Mucosa of stomach (tissue), 1 donor: ENCODE data around the gene GRID2.

ENCODE experiments used
- H3K27me3 ChIP-seq: one replicate; pipeline ENCODE4 v1.7.0; 2013; ENCODE audit warnings: mild to moderate bottlenecking, low read length; ENCODE audit not compliant: control insufficient read depth, insufficient read depth
- H3K36me3 ChIP-seq: one replicate; pipeline ENCODE4 v1.7.0; 2013; ENCODE audit warnings: low read length; ENCODE audit not compliant: control insufficient read depth, insufficient read depth
- H3K4me1 ChIP-seq: one replicate; pipeline ENCODE4 v1.7.0; 2013; ENCODE audit warnings: mild to moderate bottlenecking, low read length; ENCODE audit not compliant: control insufficient read depth, insufficient read depth
- H3K4me3 ChIP-seq: one replicate; pipeline ENCODE4 v1.7.0; 2013; ENCODE audit warnings: low read length
- H3K9ac ChIP-seq: one replicate; pipeline ENCODE4 v1.7.0; 2013; ENCODE audit warnings: mild to moderate bottlenecking, low read length, moderate library complexity
- H3K9me3 ChIP-seq: one replicate; pipeline ENCODE4 v1.7.0; 2013; ENCODE audit warnings: mild to moderate bottlenecking, low read length, moderate library complexity; ENCODE audit not compliant: control insufficient read depth
- donor health status: Pancreatic carcinoma.

The GRID2 gene

GRCh38 chr4:93747220-93747619, 1443.5 kb downstream of the GRID2 start:
- Histone ChIP-seq H3K27me3 (no peaks in the 10 kb centered on the region), H3K36me3 (no peaks in the 10 kb centered on the region), H3K9ac (no peak overlapping the region), H3K4me1 (peaks cover 4% of the 10 kb centered on the region), H3K4me3 (no peak overlapping the region), H3K9me3 (no peaks in the 10 kb centered on the region)

GRCh38 chr4:93748373-93749291, 1444.9 kb downstream of the GRID2 start:
- H3K9me3 ChIP-seq, result no peaks in the 10 kb centered on the region
- no peak overlapping the region for H3K4me3 ChIP-seq
- H3K27me3 ChIP-seq, result no peaks in the 10 kb centered on the region
- H3K36me3 ChIP-seq, result no peaks in the 10 kb centered on the region
- peaks cover 4% of the 10 kb centered on the region for H3K4me1 ChIP-seq
- H3K9ac ChIP-seq, result no peak overlapping the region

GRCh38 chr4:93749292-93749761, 1445.6 kb downstream of the GRID2 start:
- Histone ChIP-seq H3K36me3 (no peaks in the 10 kb centered on the region), H3K4me3 (no peak overlapping the region), H3K27me3 (no peaks in the 10 kb centered on the region), H3K4me1 (peaks cover 4% of the 10 kb centered on the region), H3K9ac (no peak overlapping the region), H3K9me3 (no peaks in the 10 kb centered on the region)

- Histone ChIP-seq H3K4me3 (no peak overlapping the region), H3K9ac (no peak overlapping the region), H3K36me3 (no peaks in the 10 kb centered on the region), H3K9me3 (no peaks in the 10 kb centered on the region), H3K27me3 (no peaks in the 10 kb centered on the region), H3K4me1 (peaks cover 4% of the 10 kb centered on the region)
Measured at GRCh38 chr4:93751411-93751810, 1447.6 kb downstream of the GRID2 start.

GRCh38 chr4:93756101-93756500, 1452.3 kb downstream of the GRID2 start:
- Histone ChIP-seq H3K4me3 (no peak overlapping the region), H3K9me3 (no peaks in the 10 kb centered on the region), H3K36me3 (no peaks in the 10 kb centered on the region), H3K9ac (no peak overlapping the region), H3K27me3 (no peaks in the 10 kb centered on the region), H3K4me1 (peaks cover 18% of the 10 kb centered on the region)

- Histone ChIP-seq H3K36me3 (no peaks in the 10 kb centered on the region), H3K4me1 (peaks cover 18% of the 10 kb centered on the region), H3K9ac (no peak overlapping the region), H3K27me3 (no peaks in the 10 kb centered on the region), H3K9me3 (no peaks in the 10 kb centered on the region), H3K4me3 (no peak overlapping the region)
Measured at GRCh38 chr4:93759506-93759905, 1455.7 kb downstream of the GRID2 start.

- Histone ChIP-seq H3K4me3 (no peak overlapping the region), H3K4me1 (peaks cover 18% of the 10 kb centered on the region), H3K36me3 (no peaks in the 10 kb centered on the region), H3K27me3 (no peaks in the 10 kb centered on the region), H3K9me3 (no peaks in the 10 kb centered on the region), H3K9ac (no peak overlapping the region)
Measured at GRCh38 chr4:93760284-93760683, 1456.5 kb downstream of the GRID2 start.

GRCh38 chr4:93761286-93761685, 1457.5 kb downstream of the GRID2 start:
- no peaks in the 10 kb centered on the region for H3K9me3 ChIP-seq
- H3K4me1 ChIP-seq, result peaks cover 18% of the 10 kb centered on the region
- no peaks in the 10 kb centered on the region for H3K36me3 ChIP-seq
- no peak overlapping the region for H3K4me3 ChIP-seq
- no peak overlapping the region for H3K9ac ChIP-seq
- H3K27me3 ChIP-seq, result no peaks in the 10 kb centered on the region

- peaks cover 8% of the 10 kb centered on the region for H3K4me1 ChIP-seq
- no peak overlapping the region for H3K4me3 ChIP-seq
- H3K27me3 ChIP-seq, result no peaks in the 10 kb centered on the region
- H3K36me3 ChIP-seq, result no peaks in the 10 kb centered on the region
- H3K9me3 ChIP-seq, result no peaks in the 10 kb centered on the region
- H3K9ac ChIP-seq, result no peak overlapping the region
Measured at GRCh38 chr4:93764639-93765246, 1461.0 kb downstream of the GRID2 start.

- Histone ChIP-seq H3K4me1 (peaks cover 4% of the 10 kb centered on the region), H3K9ac (no peak overlapping the region), H3K27me3 (no peaks in the 10 kb centered on the region), H3K4me3 (no peak overlapping the region), H3K9me3 (no peaks in the 10 kb centered on the region), H3K36me3 (no peaks in the 10 kb centered on the region)
Measured at GRCh38 chr4:93767917-93768316, 1464.2 kb downstream of the GRID2 start.

GRCh38 chr4:93770201-93770600, 1466.4 kb downstream of the GRID2 start:
- no peaks in the 10 kb centered on the region for H3K27me3 ChIP-seq
- no peak overlapping the region for H3K4me3 ChIP-seq
- H3K4me1 ChIP-seq, result peaks cover 4% of the 10 kb centered on the region
- H3K36me3 ChIP-seq, result no peaks in the 10 kb centered on the region
- no peak overlapping the region for H3K9ac ChIP-seq
- H3K9me3 ChIP-seq, result no peaks in the 10 kb centered on the region

- no peaks in the 10 kb centered on the region for H3K9me3 ChIP-seq
- H3K27me3 ChIP-seq, result no peaks in the 10 kb centered on the region
- no peak overlapping the region for H3K4me3 ChIP-seq
- no peak overlapping the region for H3K9ac ChIP-seq
- no peaks in the 10 kb centered on the region for H3K36me3 ChIP-seq
- peaks cover 4% of the 10 kb centered on the region for H3K4me1 ChIP-seq
Measured at GRCh38 chr4:93771640-93772411, 1468.1 kb downstream of the GRID2 start.
